ENCODE data around the gene TDRD7. TPM values are rescaled to one million over a fixed set of nuclear protein-coding genes. Genes with fewer than 3 reads are reported as not detected.

The TDRD7 gene
- total and polyA plus RNA-seq, 2 donors from 2014 or later: 7.8 to 15.0 TPM

GRCh38 chr9:97519441-97519970 lies 107.6 kb downstream of the TDRD7 start:
- H3K9me3 ChIP-seq (ENCODE audit: control insufficient read depth in 2 of 3, insufficient read depth in 1 of 3, low read length in 3 of 3): no peaks in the 10 kb centered on the region
- DNase-seq: peak in 1 of 5 donors; percentile 26
- no peak for FAIRE-seq
- peak overlapping the region; percentile 32 to 36 for H3K27ac ChIP-seq (ENCODE audit: low read depth in 2 of 2, low read length in 2 of 2)
- peaks cover 0 to 4% (median 0%) of the 10 kb centered on the region in 3 donors for H3K4me1 ChIP-seq (ENCODE audit: control insufficient read depth in 2 of 3, insufficient read depth in 2 of 3, low read depth in 1 of 3, low read length in 3 of 3)
- intact Hi-C loops (cut with DNase I): no loop called here
- TF ChIP-seq, protein P1, sequence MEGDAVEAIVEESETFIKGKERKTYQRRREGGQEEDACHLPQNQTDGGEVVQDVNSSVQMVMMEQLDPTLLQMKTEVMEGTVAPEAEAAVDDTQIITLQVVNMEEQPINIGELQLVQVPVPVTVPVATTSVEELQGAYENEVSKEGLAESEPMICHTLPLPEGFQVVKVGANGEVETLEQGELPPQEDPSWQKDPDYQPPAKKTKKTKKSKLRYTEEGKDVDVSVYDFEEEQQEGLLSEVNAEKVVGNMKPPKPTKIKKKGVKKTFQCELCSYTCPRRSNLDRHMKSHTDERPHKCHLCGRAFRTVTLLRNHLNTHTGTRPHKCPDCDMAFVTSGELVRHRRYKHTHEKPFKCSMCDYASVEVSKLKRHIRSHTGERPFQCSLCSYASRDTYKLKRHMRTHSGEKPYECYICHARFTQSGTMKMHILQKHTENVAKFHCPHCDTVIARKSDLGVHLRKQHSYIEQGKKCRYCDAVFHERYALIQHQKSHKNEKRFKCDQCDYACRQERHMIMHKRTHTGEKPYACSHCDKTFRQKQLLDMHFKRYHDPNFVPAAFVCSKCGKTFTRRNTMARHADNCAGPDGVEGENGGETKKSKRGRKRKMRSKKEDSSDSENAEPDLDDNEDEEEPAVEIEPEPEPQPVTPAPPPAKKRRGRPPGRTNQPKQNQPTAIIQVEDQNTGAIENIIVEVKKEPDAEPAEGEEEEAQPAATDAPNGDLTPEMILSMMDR (IDR thresholded peaks at IDR 0.05; ENCODE audit: borderline replicate concordance, extremely low read depth, insufficient read depth): no peak
- no peaks in the 10 kb centered on the region for H3K27me3 ChIP-seq (ENCODE audit: control insufficient read depth, insufficient read depth, low read length)
- H3K36me3 ChIP-seq (ENCODE audit: control insufficient read depth in 2 of 3, insufficient read depth in 3 of 3, low read length in 3 of 3): no peaks in the 10 kb centered on the region
- H3K4me3 ChIP-seq (ENCODE audit: low read length in 3 of 3): no peak overlapping the region
- no peak overlapping the region for H3K9ac ChIP-seq (ENCODE audit: low read length in 3 of 3)

GRCh38 chr9:97521576-97522333 lies 109.9 kb downstream of the TDRD7 start:
- H3K27me3 ChIP-seq (ENCODE audit: control insufficient read depth, insufficient read depth, low read length): no peaks in the 10 kb centered on the region
- FAIRE-seq (no peak), DNase-seq (no peak)
- no peaks in the 10 kb centered on the region for H3K9me3 ChIP-seq (ENCODE audit: control insufficient read depth in 2 of 3, insufficient read depth in 1 of 3, low read length in 3 of 3)
- H3K27ac ChIP-seq (ENCODE audit: low read depth in 2 of 2, low read length in 2 of 2): no peak overlapping the region
- intact Hi-C loops (cut with DNase I): no loop called here
- peaks cover 0 to 4% (median 0%) of the 10 kb centered on the region in 3 donors for H3K4me1 ChIP-seq (ENCODE audit: control insufficient read depth in 2 of 3, insufficient read depth in 2 of 3, low read depth in 1 of 3, low read length in 3 of 3)
- no peak overlapping the region for H3K4me3 ChIP-seq (ENCODE audit: low read length in 3 of 3)
- no peak overlapping the region for H3K9ac ChIP-seq (ENCODE audit: low read length in 3 of 3)
- TF ChIP-seq, protein P1 (IDR thresholded peaks at IDR 0.05; ENCODE audit: borderline replicate concordance, extremely low read depth, insufficient read depth): no peak
- no peaks in the 10 kb centered on the region for H3K36me3 ChIP-seq (ENCODE audit: control insufficient read depth in 2 of 3, insufficient read depth in 3 of 3, low read length in 3 of 3)

GRCh38 chr9:97524424-97524823 lies 112.5 kb downstream of the TDRD7 start:
- H3K27ac ChIP-seq (ENCODE audit: low read depth in 2 of 2, low read length in 2 of 2): no peak overlapping the region
- no peaks in the 10 kb centered on the region for H3K36me3 ChIP-seq (ENCODE audit: control insufficient read depth in 2 of 3, insufficient read depth in 3 of 3, low read length in 3 of 3)
- no peak for FAIRE-seq
- H3K27me3 ChIP-seq (ENCODE audit: control insufficient read depth, insufficient read depth, low read length): no peaks in the 10 kb centered on the region
- DNase-seq: no peak
- H3K9ac ChIP-seq (ENCODE audit: low read length in 3 of 3): no peak overlapping the region
- H3K4me1 ChIP-seq (ENCODE audit: control insufficient read depth in 2 of 3, insufficient read depth in 2 of 3, low read depth in 1 of 3, low read length in 3 of 3): no peaks in the 10 kb centered on the region
- H3K9me3 ChIP-seq (ENCODE audit: control insufficient read depth in 2 of 3, insufficient read depth in 1 of 3, low read length in 3 of 3): no peaks in the 10 kb centered on the region
- intact Hi-C loops (cut with DNase I): no loop called here
- TF ChIP-seq, protein P1 (IDR thresholded peaks at IDR 0.05; ENCODE audit: borderline replicate concordance, extremely low read depth, insufficient read depth): no peak
- H3K4me3 ChIP-seq (ENCODE audit: low read length in 3 of 3): no peak overlapping the region
